Ramos (cell line): ENCODE data around the gene TGFBI.

Source experiments
- in situ Hi-C: fragments of 300-500 bp; cut with MboI; formaldehyde crosslinking; loops from one replicate; pipeline ENCODE4 v1.14.3; 2022; ENCODE audit warnings: low sequenced_read_pairs; ENCODE audit not compliant: unreplicated experiment

TGFBI gene

DNA sequence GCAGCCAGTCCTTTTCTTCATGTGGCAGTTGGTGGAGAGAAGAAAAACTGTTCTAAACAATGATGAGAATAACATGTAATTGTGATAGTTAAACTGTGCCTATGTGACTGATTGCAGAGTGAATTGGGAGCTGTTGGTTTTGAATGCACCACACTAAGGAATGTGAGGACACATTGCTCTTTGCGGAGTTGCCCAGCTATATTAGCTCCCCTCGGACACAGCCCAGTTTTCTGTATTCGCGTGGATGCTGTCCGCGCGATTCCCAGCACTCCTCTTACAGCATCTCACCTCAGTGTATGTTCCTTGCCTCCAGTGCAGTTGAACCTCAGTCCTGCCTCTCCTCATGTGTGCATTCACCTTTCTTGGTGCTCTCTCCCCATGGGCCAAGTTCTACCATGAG, 32.2 kb downstream of the TGFBI start:
- in situ Hi-C loops: no loop called here

DNA sequence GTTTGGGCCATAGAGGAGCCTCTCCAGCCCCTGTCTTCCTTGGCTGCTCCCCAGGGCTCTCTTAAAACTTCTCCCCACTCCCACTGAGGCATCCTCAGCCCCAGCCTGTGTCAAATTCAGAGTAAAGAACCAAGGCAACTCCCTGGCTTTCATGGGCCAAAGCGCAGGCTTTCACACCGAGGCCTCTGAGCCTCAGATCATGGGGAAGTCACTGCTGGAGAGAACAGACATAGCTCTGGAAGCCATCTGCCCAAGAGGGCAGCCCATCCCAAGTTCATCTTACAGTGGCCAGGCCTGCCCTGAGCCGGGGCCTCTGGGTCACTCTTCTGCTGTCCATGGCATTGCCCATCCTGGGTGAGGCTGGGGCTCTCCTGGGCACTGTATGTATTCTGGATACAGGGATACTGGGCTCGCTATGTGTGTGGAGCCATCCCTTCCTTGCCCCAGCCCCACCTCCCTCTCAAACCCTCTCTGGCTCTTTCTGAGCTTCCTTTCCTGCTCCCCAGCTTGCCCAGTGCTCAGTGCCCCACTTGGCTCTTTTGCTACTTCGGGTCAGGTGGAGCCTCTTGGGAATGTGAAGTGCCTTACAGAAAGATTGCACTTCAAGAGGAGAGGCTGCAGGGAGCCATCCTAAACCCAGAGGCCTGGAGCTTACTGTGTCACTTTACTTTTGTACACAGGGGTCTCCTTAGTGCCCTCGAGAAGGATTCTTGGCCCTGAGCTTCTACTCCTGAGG, 33.0 kb downstream of the TGFBI start:
- in situ Hi-C loops: no loop called here

DNA sequence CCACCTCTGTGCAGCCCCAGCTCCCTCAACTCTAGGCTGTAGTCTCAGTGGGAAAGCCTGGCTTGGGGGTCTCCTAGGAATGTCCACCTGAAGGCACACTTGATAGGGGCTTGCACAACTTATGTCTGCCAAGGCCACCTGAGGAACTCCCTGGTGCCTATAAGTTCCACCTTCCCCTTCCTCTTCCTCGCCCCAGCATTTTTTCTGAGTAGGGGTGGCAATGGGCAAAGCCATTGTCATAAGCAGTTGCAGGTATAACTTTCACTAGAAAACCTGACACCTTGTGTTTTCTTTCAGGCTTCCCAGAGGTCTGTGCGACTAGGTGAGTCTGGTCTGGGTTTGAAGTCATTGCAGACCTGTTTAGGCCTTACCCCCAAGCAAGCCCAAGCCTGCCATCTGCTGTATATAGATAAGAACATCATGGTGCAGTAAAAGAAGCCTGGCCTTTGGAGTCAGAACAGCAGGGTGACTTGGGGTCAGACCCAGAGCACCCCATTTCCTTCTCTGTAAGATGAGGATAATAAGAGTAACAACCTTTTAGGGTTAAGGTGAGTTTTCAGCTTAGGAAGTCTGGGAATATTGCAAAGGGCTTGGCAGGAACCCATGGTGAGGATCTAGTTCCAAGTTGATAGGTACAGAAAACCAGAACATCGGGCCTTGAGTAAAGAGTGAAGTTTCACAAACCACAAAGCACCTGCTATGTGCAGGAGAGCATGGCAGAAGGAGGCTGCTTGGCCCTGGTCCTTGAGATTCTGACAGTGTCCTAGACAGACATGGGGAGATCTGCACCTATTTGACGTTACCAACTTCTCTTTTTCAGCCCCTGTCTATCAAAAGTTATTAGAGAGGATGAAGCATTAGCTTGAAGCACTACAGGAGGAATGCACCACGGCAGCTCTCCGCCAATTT, 33.8 kb downstream of the TGFBI start:
- in situ Hi-C loops: no loop called here

GRCh38 chr5:136063778-136064465, 35.1 kb downstream of the TGFBI start:
- in situ Hi-C loops: no loop called here

- in situ Hi-C loops: no loop called here
These were observed 35.7 kb downstream of the TGFBI start for GRCh38 chr5:136064510-136064909.

DNA sequence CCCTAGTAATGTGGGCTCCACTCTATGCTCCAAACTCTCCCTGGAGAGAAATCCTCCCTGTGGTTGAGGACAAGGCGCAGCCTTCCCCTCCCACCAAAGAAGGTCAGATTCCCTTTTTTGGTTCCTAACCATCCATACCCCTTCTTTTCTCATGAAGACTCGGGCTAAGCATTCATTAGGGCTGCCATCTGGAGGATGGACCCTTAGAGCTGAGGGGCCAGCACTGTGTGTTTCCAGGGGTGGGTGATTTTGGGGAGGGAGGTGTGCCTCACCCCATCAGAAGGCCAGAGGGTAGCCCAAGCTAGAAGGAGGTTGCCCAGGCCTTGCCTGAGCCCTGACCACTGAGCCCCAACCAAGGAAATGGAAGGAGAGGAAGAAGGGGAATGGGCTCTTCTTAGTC, 36.8 kb downstream of the TGFBI start:
- in situ Hi-C loops: no loop called here

GRCh38 chr5:136066661-136067271, 38.0 kb downstream of the TGFBI start:
- in situ Hi-C loops: no loop called here

DNA sequence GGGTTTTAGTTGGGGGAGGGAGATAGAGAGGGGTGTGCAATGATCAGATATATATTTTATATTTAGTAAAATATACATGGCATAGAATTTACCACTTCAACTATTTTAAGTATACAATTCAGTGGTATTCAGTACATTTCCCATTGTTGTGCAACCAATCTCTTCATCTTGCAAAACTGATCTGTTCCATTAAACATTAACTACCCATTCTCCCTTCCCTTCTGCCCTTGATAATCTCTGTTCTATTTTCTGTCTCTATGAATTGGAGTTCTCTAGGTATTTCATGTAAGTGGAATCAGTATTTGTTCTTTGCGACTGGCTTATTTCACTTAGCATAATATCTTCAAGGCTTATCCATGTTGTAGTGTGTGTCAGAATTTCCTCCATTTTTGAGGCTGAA, 38.6 kb downstream of the TGFBI start:
- in situ Hi-C loops: no loop called here

GRCh38 chr5:136070486-136071285, 41.9 kb downstream of the TGFBI start:
- in situ Hi-C loops: no loop called here

GRCh38 chr5:136073714-136074529, 45.1 kb downstream of the TGFBI start:
- in situ Hi-C loops: no loop called here

DNA sequence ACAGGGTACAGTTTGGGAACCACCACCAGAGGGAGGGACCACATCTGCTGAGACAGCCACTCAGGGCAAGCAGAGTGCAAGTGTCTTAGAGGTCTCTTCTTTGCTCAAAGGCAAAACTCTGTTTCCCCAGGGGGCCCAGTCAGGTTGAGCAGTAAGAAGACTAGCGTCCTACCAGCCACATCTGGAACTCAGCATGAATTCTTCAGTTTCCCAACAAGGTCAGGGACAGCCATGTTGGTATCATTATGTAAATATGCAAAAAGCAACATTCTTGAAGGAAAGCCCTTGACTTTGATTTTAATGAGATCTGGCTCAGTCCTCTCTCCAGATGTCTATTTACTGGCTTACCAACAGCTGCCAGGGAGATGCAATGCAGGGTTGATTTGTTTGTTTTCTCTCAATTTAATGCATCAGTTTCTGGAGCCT, 46.7 kb downstream of the TGFBI start:
- in situ Hi-C loops: no loop called here

DNA sequence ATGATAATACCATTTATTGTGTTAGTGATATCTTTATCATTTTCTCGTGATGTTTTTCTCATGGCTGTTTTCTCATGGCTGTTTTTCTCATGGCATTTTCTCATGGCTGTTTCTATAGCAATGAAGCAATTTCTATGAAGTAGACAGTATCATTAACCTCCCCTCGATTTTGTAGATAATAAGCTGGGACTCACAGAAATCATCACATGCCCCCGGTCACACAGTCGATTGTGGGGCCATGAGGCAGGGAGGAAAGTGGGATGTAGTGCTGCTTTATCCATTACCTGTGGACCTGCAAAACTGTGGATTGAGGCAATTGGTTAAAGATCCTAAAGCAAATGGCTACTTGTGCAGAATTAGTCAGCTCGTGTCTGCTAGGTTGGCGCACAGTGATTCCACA, 47.3 kb downstream of the TGFBI start:
- in situ Hi-C loops: no loop called here

DNA sequence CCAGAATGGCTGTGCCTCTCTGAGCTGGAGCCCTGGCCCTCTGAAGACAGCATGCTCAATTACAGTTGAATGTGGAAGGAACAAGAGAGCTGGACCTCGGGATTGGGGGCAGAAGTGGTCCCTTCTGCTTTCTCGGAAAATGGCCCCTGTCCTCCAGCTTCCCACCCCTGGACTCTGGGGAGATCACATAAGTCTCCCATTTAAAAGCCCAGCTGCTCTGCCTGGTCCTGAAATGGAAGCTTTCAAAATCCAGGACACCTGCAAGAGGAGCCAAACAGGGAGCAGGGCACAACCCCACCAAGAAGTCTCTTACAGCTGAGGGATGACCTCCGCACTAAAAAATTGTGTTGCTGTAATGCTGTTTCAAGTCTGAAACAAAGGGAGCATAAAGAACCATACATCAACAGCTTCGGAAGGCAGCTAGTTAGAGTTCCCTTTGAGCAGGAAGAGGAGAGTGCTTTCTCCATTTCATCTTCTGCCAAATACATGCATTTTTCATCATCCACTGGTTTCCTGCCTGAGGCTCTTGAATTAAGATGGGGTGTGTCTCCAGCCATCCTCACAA, 48.2 kb downstream of the TGFBI start:
- in situ Hi-C loops: no loop called here

GRCh38 chr5:136079195-136079985, 50.6 kb downstream of the TGFBI start:
- in situ Hi-C loops: no loop called here

- in situ Hi-C loops: no loop called here
These were observed 51.3 kb downstream of the TGFBI start for GRCh38 chr5:136080113-136080482.

DNA sequence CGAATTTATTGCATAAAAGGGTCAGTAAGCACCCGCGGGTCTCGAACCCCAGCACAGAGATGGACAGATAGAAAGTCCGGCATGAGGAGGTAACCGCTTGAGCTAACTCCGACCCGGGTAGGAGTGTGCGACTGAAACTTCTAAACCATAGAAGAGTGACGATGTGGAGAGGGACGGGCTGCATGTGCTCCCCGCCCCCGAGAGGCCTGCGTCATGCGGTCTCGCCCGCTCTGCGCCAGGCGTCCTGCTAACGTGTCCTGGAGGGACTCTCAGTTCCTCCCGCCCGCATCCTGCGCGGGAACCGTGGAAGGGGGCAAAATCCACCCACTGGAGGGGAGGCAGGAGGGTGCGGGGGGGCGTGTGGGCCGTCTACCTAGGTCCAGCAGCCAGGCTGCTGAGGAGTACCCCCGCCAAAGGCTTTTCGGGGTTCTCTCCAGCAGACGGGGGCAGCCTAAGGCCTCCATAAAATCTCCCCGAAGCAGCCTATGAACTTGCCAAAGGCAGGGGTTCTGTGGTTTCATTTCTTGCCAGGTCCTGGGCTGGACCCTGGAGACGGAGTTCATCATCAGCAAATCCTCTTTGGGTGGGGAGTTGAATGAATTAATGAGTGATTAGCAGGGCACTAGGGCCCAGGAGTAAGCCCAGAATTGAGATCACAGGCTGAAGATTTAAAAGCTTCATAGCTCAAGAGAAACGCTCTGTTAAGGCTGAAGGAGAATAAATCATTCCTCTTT, 51.9 kb downstream of the TGFBI start:
- in situ Hi-C loops: no loop called here

DNA sequence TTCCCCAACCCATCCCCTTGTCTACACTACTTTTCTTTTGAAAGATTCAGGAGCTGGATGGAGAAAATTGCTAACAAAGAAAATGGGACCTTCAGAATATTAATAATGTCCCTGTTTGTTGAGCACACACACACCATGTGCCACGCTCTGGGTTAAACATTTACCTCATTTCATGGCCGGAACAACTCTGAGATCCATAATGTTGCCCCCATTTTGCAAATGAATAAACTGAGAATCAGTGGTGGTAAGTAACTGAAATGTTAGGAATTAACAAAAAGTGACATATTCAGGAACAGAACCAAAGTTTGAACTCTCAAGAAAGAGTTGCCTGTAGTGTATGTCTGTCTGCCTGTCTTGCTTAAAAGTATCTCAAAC, 52.4 kb downstream of the TGFBI start:
- in situ Hi-C loops: no loop called here
